Spleen (tissue), 11 donors: ENCODE results near the gene TCAIM. TPM values are rescaled to one million over a fixed set of nuclear protein-coding genes. Genes with fewer than 3 reads are reported as not detected.
A peak's percentile ranks its signal among the peaks of the same experiment; 100 is the strongest.

Source experiments
- DNase-seq: peaks from one replicate; pipeline ENCODE4 v3.0.0-alpha.2; 2020
- H3K27ac ChIP-seq, 8 donors: fragments of 200-600 bp; sonication (generic) in 7 of 8; 1 replicate in 4 of 8; 2 replicates in 4 of 8; pipeline versions ENCODE4 v1.5.0 to v1.8.0; 2016 to 2021; ENCODE audit warnings: inconsistent platforms in 4 of 8, mild to moderate bottlenecking in 4 of 8, moderate library complexity in 1 of 8
- H3K27me3 ChIP-seq, 7 donors: fragments of 200-600 bp; sonication (generic) in 6 of 7; replicated peaks in 1 of 7; 1 replicate in 4 of 7; 2 replicates in 3 of 7; pipeline versions ENCODE4 v1.5.0 to v1.8.0; 2016 to 2021; ENCODE audit warnings: inconsistent platforms in 3 of 7, mild to moderate bottlenecking in 1 of 7
- H3K36me3 ChIP-seq, 6 donors: fragments of 200-600 bp; sonication (generic) in 5 of 6; 1 replicate in 4 of 6; 2 replicates in 2 of 6; pipeline versions ENCODE4 v1.5.0 to v1.8.0; 2016 to 2021; ENCODE audit warnings: inconsistent platforms in 2 of 6
- H3K4me1 ChIP-seq, 6 donors: fragments of 200-600 bp; sonication (generic) in 5 of 6; 1 replicate in 3 of 6; 2 replicates in 3 of 6; pipeline versions ENCODE4 v1.5.0 to v1.8.0; 2016 to 2021; ENCODE audit warnings: inconsistent platforms in 3 of 6
- H3K4me3 ChIP-seq, 8 donors: fragments of 200-600 bp; sonication (generic) in 7 of 8; 1 replicate in 4 of 8; 2 replicates in 4 of 8; pipeline versions ENCODE4 v1.5.0 to v1.8.0; 2016 to 2021; ENCODE audit warnings: inconsistent platforms in 4 of 8, mild to moderate bottlenecking in 4 of 8, moderate library complexity in 2 of 8
- H3K9me3 ChIP-seq, 8 donors: fragments of 200-600 bp; sonication (generic) in 7 of 8; 1 replicate in 4 of 8; 2 replicates in 4 of 8; pipeline versions ENCODE4 v1.5.0 to v1.8.0; 2016 to 2021; ENCODE audit warnings: inconsistent platforms in 4 of 8
- CTCF ChIP-seq, 11 experiments: fragments of 200-600 bp in 7 of 11; fragments of 450-650 bp in 4 of 11; sonication (generic) in 4 of 11; IDR thresholded peaks in 8 of 11; conservative IDR thresholded peaks in 3 of 11; 1 replicate in 7 of 11; 2 replicates in 4 of 11; pipeline versions ENCODE4 v1.4.0 to v1.8.0; 2016 to 2021; ENCODE audit warnings: antibody characterized with exemption in 11 of 11, inconsistent platforms in 4 of 11, mild to moderate bottlenecking in 1 of 11
- POLR2A ChIP-seq, 3 donors: fragments of 450-650 bp; IDR thresholded peaks; one replicate each; pipeline ENCODE4 v1.5.1; 2017; ENCODE audit warnings: antibody characterized with exemption in 3 of 3, mild to moderate bottlenecking in 1 of 3
- POLR2AphosphoS5 ChIP-seq, 3 donors: sonication (generic); formaldehyde crosslinking; IDR thresholded peaks; one replicate each; pipeline ENCODE4 v1.5.1; 2017; ENCODE audit warnings: antibody characterized with exemption in 3 of 3
- WGBS, 5 donors: extraction: QIAGEN DNeasy Blood & Tissue Kit in 3 of 5; methylation state at CpG; one replicate each; pipeline versions ENCODE4 v1.1.5 to v1.1.7; 2013 to 2018; 5-methylcytosine and 5-hydroxymethylcytosine counted together
- intact Hi-C: fragments of 100-400 bp; cut with DNase I; formaldehyde crosslinking; loops from one replicate; pipeline ENCODE4 v1.15.0; 2023; ENCODE audit warnings: low total_unique reads
- polyA plus RNA-seq, 3 donors: library from polyadenylated mRNA; stranded (reverse); fragments of 200-250 nt; gene quantifications; one replicate each; pipeline ENCODE4 v1.2.1, GENCODE V29; 2013
- total RNA-seq, 7 donors: library from RNA; depleted of rRNA in 3 of 7; stranded (reverse); fragments of >200 nt in 3 of 7; fragmentation: NEBNext Ultra II Directional in 4 of 7; extraction: Animal tissue kit (Norgen Biotek cat#: 25700) in 4 of 7; gene quantifications; one replicate each; pipeline versions ENCODE4 v1.1.0 to v1.2.1, GENCODE V29; 2016 to 2021
- donor health status: healthy with polysubstance abuse.
- donor health status: DM: no; HTN: no; CAD: no; lungs with moderate emphysema.
- donor health status: DM: no; HTN: no; CAD: no.
- donor health status: Bipolar disorder and iron deficiency.
- donor health status: healthy.
- donor health status: DM: no; HTN: no; CAD: no.
- donor health status: DM: yes; HTN: yes; CAD: no.

TCAIM gene
- total and polyA plus RNA-seq, 10 donors, result 7.2 to 31.7 (median 22.9) TPM

GRCh38 chr3:44355362-44356033 is 16.9 kb downstream of the TCAIM start:
- H3K36me3 ChIP-seq, result peaks cover 0 to 68% (median 13%) of the 10 kb centered on the region in 6 donors
- 38 to 63% (median 46%) methylated on average over 2 of the region's 2 CpGs for WGBS, 5 donors
- no peaks in the 10 kb centered on the region for H3K9me3 ChIP-seq
- no peaks in the 10 kb centered on the region for H3K27me3 ChIP-seq
- H3K4me1 ChIP-seq, result peaks cover 0 to 10% (median 4%) of the 10 kb centered on the region in 6 donors
- TF ChIP-seq CTCF (IDR thresholded peaks at IDR 0.05 in 8 of 11, conservative IDR thresholded peaks at IDR 0.05 in 3 of 11) (no peak), POLR2AphosphoS5 (IDR thresholded peaks at IDR 0.05) (no peak), POLR2A (IDR thresholded peaks at IDR 0.05) (no peak)
- intact Hi-C loops, result no loop called here
- H3K27ac ChIP-seq, result peak overlapping the region in 3 of 8 donors; percentile 11 to 31 (median 26)
- no peak for DNase-seq
- H3K4me3 ChIP-seq, result no peak overlapping the region

GRCh38 chr3:44359146-44359751 is 20.7 kb downstream of the TCAIM start:
- Histone ChIP-seq H3K27ac (no peak overlapping the region), H3K4me1 (peaks cover 0 to 10% (median 4%) of the 10 kb centered on the region in 6 donors), H3K9me3 (no peaks in the 10 kb centered on the region), H3K36me3 (peaks cover 0 to 81% (median 13%) of the 10 kb centered on the region in 6 donors), H3K27me3 (no peaks in the 10 kb centered on the region), H3K4me3 (no peak overlapping the region)
- DNase-seq, result no peak
- 81 to 90% (median 83%) methylated on average over 3 of the region's 3 CpGs for WGBS, 5 donors
- intact Hi-C loops, result no loop called here
- no peak for TF ChIP-seq POLR2A (IDR thresholded peaks at IDR 0.05)
- no peak for TF ChIP-seq CTCF (IDR thresholded peaks at IDR 0.05 in 8 of 11, conservative IDR thresholded peaks at IDR 0.05 in 3 of 11)
- TF ChIP-seq POLR2AphosphoS5 (IDR thresholded peaks at IDR 0.05), result no peak

DNA sequence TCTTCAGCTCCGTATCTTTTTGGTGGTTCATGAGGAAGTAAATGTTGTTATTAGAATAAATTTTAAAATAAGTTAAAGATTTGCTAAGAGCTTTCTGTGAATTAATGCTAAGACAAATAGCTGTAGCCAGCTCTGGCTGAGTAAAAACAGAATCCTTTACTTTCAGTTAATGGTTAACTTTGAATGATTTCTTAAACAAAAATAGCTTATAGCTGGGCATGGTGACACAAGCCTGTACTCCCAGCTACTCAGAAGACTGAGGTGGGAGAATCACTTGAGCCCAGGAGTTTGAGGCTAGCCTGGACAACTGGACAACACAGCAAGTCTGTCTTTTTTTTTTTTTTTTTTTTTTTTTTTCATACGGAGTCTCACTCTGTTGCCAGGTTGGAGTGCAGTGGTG is 25.0 kb downstream of the TCAIM start:
- no peaks in the 10 kb centered on the region for H3K27me3 ChIP-seq
- intact Hi-C loops, result no loop called here
- WGBS, 5 donors, result 82 to 100% (median 97%) methylated on average over 1 to 2 of the region's 2 CpGs
- H3K4me1 ChIP-seq, result no peaks in the 10 kb centered on the region
- H3K27ac ChIP-seq, result no peak overlapping the region
- TF ChIP-seq POLR2A (IDR thresholded peaks at IDR 0.05) (no peak), POLR2AphosphoS5 (IDR thresholded peaks at IDR 0.05) (no peak), CTCF (IDR thresholded peaks at IDR 0.05 in 8 of 11, conservative IDR thresholded peaks at IDR 0.05 in 3 of 11) (no peak)
- H3K4me3 ChIP-seq, result no peak overlapping the region
- DNase-seq, result no peak
- peaks cover 0 to 80% (median 16%) of the 10 kb centered on the region in 6 donors for H3K36me3 ChIP-seq
- no peaks in the 10 kb centered on the region for H3K9me3 ChIP-seq

- no peaks in the 10 kb centered on the region for H3K9me3 ChIP-seq
- H3K4me3 ChIP-seq, result no peak overlapping the region
- WGBS, 5 donors, result 88 to 100% (median 94%) methylated on average over 1 of the region's 1 CpG
- no peaks in the 10 kb centered on the region for H3K4me1 ChIP-seq
- no peak for DNase-seq
- TF ChIP-seq POLR2A (IDR thresholded peaks at IDR 0.05) (no peak), CTCF (IDR thresholded peaks at IDR 0.05 in 8 of 11, conservative IDR thresholded peaks at IDR 0.05 in 3 of 11) (no peak), POLR2AphosphoS5 (IDR thresholded peaks at IDR 0.05) (no peak)
- peaks cover 0 to 80% (median 13%) of the 10 kb centered on the region in 6 donors for H3K36me3 ChIP-seq
- H3K27me3 ChIP-seq, result no peaks in the 10 kb centered on the region
- intact Hi-C loops, result no loop called here
- H3K27ac ChIP-seq, result no peak overlapping the region
Observed at GRCh38 chr3:44365952-44366351, 27.4 kb downstream of the TCAIM start.
